HG02623 (cell line): ENCODE measurements around the gene REP15.
"Not testable (repeated sequence)": the region's sequence is repeated elsewhere in the genome, so short reads cannot be mapped to it uniquely, and the experiment has no call there.

Experiments used
- ATAC-seq: cut with Tn5 transposase; IDR thresholded peaks from one replicate; pipeline ENCODE4 v1.9.1; 2021; ENCODE audit warnings: moderate library complexity; ENCODE audit not compliant: unreplicated experiment

REP15 gene, protein sequence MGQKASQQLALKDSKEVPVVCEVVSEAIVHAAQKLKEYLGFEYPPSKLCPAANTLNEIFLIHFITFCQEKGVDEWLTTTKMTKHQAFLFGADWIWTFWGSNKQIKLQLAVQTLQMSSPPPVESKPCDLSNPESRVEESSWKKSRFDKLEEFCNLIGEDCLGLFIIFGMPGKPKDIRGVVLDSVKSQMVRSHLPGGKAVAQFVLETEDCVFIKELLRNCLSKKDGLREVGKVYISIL

DNA sequence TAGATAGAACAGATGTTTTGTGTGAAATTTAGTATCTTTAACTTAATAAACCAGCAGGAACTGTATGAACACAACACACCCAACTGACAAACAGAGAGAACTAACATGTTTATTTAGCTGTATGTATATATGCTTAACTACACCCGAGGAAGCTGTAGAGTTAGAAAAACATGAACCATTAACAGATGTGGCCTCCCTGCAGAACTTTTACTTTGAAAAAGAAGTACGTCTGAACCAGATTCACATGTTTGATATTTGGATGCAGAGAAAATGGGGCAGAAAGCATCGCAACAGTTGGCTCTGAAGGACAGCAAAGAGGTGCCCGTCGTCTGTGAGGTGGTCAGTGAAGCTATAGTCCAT, at the start of gene REP15:
TSS of gene REP15 (plus strand) at position 155 of the 360 bp plus-strand sequence. CDS start at position 271, 116 bp downstream.
- no peak for ATAC-seq

DNA sequence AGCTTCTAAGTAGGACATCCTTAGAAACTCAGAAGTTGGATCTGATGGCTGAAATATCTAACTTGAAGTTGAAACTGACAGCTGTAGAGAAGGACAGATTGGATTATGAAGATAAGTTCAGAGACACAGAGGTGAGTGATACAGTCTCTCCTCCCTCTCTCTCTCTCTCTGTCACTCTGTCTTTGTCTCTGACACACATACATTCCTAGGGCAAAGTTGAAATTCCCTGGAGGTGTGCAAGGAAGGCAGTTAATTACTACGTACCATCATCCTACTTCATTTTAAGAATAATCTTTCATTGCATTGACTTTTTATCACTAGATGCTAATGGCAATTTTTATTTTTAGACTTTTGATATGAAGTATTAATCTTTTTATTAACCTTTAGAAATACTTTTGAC, 46.2 kb upstream of the REP15 start:
- ATAC-seq, result no peak

DNA sequence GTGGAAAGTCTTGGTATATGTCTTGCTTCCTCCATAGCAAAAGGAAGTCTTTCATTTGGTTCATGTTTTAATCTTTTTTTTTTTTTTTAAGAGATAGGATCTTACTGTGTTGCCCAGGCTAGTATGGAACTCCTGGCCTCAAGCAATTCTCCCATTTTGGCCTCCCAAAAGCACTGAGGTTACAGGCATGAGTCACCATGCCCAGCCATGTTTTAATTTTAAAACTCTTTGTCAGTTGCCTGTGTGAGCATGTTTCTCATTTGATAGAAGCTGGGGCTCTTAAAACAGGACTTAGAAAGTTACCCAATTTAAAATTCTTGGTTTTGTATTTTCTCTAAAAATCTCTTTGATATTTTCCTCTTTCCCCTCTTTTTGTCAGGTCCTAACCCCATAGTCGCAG, 45.0 kb upstream of the REP15 start:
- no peak for ATAC-seq

DNA sequence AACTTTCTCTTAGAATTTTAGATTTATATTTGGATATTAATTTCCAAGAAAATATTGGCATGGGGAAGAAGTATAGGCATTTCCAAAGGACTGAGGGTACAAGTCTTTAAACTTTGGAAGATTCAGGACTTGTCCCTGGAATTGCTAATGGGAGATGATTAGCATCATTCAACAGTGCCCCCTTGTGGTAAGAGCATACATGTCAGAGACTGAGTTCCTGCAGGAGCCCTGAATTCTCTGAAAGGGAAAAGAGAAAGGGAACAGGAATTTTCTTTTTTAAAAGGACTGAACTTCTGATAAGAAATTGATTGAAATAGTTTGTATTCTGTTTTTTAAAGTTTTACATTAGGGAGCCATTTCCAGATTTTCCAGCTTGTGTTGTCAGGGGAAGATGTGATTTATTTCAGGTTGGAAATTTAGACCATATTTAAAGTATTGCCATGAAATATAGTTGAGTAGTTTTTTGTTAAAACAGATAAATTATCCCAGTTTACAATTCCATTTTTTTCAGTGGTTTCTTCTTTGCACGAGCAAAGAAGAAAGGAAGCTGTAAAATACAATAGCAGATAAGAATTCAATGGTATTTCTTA, 44.0 kb upstream of the REP15 start:
- no peak for ATAC-seq

DNA sequence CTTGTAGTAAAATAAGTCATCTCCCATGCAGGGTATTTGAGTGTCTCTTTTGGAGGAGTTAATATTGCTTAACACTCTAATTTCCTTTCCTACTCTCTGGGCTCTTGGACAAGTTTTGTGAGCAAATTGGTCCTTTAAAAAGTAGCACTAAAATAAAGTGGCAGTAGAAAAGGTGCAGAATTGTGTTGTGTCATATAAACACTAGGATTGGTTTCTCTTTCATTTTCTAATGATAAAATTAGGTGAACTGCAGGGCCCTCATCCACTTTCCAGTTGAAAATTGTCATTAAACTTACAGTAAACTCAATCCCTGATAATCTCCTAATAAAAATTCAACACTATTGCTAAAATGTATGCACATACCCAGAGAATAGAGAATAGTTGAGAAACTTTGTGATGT, 42.6 kb upstream of the REP15 start:
- no peak for ATAC-seq

DNA sequence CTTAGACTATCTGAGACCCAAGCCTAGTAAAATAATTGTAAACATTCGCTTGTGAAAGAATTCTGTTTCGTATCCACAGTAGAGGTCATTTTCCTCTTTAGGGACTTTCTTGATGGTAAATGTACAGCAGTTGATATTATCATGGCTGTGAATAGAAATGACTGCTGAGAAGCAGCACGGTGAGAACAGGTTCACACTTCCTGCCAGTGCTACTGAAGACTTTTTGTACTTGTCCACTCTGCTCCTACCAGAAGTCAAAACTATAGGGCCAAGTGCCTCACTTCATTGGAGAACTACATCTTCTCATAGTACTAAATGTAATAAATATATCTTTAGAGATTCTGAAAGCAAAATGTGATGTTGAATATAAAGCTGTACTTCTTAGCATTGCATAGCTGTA, 40.8 kb upstream of the REP15 start:
- not testable (repeated sequence) for ATAC-seq

DNA sequence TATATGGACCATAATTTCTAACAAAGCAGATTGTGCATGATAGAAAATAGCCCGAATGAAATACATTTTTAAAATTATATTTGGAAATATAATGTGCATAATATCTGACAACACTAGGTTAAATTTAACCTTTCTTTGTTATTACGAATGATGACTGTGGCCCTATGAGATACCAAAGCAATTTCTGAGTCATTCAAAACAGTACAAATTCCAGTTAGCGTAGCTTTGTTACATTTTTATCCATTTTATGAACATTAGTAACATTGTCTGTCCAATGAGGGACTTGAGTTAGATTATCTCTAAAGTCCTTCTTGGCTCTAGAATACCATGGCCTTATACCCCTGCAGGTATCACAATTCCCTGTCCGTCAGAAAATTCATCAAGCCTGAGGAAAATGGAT, 39.0 kb upstream of the REP15 start:
- ATAC-seq, result no peak

DNA sequence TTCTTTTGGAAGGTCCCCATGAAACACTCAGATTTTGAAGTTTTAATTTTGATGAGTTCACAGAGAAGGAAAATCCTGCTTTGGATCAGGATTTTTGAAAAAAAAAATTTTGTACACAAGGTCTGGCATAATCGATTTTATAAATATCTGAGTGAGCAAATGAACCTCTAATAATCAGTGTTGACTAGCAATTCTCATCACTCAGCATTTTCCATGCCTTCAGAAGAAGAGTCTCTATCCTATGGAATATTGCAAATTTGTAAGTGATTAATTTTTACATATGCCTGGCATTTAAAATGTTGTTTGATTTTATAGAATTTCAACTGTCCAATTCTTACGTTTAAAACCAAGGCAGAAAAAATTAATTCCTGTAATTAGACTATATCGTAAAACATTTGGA, 30.5 kb upstream of the REP15 start:
- no peak for ATAC-seq

DNA sequence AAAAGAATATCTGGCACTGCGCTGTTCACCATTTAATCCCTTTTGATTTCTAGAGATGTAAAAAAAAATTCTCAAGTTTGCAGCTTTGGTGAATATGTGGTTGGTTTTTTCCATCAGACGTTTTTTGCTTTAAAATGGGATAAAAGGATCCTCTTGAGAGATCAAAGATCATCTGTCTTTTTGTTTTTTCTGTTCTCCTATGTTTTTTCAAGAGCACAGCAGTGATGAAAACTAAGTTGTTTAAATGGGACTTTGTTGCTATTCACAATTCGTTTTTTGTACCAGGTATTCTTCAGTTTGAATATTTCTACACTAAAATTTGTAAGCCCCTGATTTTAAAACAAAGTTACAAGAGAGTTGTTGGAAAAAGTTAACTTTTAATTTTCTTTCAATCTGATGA, 29.7 kb upstream of the REP15 start:
- no peak for ATAC-seq

DNA sequence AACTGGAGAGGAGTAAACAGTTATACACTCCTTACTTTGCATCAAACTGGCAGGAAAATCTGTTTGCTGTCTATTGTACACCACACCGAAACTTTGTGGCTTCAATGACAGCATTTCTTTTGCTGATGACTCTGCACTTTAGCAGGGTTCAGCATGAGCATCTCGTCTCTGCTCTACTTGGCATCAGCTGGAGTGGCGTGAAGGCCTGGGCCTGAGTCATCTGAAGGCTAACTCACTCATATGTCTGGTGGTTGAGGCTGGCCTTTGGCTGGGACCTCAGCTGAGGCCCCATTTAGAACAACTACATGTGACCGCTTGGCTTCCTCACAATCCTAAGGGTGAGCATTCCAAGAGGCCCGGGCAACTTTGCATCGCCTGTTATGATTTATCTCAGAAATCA, 28.7 kb upstream of the REP15 start:
- ATAC-seq, result no peak

DNA sequence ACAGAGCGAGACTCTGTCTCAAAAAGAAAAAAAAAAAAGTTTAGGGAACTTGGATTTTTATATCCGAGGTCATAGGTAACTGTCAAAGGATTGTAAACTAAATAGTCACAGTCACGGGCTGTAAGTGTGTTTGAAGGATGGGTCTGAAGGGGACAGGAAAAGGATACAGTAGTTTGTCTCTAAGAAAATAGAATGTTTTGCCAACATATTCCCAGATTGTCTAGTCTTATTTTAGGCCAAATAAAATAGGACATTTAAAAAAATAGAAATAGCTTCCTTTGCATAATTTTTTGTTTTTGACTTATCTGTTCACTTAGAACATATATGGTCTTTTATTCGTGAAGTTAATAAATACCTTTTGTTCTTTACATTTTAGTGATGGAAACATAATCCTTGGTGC, 24.2 kb upstream of the REP15 start:
- no peak for ATAC-seq

DNA sequence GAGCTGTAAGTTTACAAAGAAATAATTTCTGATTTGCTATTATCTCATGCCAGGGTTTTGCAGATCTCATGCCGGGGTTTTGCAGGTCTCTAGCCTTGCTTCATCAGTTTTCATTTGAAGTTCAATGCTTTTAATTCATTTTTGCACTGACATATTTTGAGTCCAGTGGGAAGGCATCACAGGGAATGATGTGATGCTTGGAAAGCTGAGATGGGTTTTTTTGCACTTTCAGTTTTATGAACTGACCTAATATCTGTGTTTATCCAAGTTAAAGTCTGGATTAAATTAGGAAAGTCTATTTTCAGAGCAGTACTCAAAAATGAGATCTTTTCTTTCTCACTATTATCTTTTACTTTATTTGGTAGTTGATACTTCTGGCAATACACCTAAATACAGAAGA, 23.6 kb upstream of the REP15 start:
- no peak for ATAC-seq

DNA sequence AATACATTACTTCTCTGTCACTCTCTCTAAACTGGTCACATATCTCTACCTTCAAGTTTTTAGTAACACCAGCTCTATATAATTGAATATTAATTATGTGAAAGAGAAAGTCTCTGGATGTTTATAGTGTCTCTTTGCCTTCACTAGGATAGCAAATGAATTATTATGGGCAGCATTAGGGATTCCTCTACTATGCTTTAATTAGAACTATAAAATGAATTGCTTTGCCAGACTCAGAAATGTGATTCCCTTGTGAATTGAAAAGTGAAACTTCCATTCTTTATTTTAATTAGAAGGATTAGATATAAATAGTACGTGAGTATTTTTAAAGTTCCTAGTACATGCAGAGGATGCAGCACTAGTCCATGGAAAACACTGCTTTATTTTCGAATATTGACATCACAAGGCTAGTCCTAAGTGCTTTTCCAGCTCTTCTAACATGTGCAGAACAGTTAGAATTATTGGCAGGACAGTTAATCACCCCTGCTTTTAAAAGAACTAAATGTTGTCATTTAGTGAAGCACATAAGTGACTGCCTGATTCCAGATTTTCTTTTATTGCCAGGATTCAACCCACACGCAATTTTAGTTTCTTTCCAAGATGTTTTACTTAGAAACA, 23.0 kb upstream of the REP15 start:
- ATAC-seq, result no peak

DNA sequence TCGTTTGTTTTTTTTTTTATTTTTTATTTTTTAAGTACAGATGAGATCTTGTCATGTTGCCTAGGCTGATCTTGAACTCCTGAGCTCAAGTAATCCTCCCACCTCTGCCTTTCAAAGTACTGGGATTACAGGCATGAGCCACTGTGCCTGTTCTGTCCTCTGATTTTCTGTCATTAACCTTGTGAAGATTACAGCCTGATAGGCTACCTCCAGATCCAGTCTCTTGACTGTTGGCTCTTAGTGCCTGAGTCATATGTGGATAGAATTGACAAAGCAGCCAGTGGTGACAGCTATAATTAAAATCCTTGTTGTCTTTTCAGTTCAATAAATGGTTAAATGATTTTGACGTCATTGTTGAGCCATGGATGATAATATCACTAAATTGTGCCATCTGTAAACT, 21.3 kb upstream of the REP15 start:
- no peak for ATAC-seq

DNA sequence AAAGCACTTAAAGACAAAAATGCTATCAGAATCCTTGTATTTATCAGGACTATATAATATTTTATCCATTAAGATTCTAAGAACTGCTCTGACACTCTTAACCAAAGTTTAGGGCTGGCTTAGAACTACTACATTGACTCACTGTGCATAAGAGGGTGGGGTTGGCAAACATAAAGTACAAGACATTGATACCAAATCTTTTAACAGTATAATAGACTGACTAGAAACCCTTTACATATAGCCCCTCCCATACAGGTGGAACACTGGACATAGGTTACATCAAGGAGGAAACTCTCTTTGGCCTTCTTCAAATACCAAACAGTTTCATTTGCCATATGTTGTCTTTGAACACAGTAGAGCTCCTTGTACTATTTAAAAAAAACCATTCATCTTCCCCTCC, 15.6 kb upstream of the REP15 start:
- ATAC-seq, result no peak

DNA sequence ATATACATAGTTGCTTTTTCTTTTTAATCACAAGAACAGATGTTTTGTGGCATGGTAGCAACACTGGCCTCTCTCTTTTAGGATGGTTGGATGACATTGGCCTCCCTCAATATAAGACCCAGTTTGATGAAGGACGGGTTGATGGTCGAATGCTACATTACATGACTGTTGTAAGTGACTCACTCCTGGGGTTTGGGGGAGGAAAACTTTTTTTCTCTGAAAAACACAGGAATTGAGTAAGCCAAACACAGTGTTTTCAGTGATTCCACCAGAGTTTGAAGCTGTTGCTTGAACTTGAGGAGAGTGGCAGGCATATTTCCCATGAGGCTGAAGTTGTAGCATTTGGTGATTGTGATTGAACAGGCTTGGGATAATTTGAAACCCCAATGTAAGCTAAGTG, 13.7 kb upstream of the REP15 start:
- ATAC-seq, result no peak

DNA sequence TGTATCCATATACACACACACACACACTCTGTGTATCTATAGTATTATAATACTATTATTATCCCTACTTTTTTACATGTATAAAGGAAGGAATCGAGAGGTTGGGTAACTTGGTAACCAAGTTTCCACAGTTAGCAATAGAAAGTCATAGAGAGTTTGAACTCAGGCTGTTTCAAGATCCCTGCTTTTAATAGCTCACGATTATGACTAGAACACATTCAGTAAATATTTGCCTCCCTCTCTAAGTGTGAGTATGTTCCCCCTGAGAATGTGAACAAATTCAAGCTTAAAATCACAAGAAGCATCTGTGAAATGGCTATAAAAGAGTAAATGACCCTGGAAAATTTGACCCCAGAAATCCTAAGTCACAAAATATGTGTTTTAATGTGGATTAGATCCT, 11.0 kb upstream of the REP15 start:
- no peak for ATAC-seq

DNA sequence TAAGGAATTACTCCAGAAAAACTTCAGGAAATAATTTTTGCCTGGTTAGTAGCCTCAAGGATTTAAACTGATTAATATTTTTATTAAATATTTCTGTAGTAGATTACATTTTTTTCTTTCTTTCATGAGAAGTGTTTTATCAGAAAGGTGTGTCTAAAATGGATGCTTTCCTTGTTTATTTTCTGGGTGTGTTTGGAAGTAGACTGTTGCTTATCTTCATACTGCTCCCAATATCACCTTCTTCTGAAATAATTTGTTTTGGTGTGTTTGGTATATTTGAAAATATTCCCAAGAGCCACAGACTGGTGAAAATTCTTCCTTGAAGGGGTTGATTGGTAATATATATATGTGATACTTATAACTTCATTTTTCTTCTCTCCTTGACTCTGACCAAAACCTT, 10.1 kb upstream of the REP15 start:
- ATAC-seq, result no peak

DNA sequence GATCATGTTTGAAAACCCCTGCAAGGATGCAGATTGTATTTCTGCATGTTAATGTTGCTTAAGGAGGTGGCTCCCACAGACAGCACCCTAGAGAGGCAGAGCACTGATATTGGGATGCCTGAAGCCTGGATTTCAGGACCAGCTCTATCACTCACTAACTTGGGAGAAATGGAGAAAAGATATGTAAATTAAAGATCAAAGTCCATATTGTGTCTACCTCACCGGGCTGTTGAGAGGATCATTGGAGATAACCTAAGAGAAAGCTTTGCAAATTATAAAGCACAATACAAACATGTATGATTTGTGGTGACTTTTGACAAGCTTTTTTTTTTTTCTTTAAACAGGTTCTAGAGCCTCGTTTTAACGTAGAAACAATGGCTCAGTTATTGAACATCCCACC, 7.6 kb upstream of the REP15 start:
- no peak for ATAC-seq

DNA sequence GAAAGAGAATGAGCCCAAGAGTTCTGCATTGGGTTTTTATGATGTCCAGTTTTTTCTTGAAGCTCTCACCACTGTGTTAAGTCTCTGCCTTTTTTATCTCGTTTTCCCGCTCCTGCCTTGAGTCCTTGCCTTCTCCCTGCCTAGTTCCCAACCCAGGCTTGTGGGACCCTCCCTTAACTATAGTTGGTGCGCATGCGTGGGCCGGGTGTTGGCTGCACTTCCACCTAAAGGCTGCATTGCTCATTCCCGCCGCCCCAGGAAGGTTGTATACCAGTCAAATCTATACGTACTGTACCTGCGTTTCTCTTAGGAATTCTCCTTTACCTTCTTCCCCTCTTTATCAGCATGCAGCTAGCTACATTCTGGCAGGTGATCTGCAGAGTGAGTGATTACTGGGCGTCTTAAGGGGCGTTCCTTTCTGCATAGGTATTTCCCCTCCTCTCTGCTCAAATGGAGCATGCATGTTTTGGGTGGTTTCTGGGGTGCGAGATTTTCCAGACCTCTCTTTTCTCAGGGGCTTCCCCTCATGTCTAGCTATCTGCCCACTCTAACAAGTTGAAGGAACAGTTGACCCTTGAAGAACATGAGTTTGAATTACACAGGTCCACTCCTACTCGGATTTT, 6.6 kb upstream of the REP15 start:
- no peak for ATAC-seq

DNA sequence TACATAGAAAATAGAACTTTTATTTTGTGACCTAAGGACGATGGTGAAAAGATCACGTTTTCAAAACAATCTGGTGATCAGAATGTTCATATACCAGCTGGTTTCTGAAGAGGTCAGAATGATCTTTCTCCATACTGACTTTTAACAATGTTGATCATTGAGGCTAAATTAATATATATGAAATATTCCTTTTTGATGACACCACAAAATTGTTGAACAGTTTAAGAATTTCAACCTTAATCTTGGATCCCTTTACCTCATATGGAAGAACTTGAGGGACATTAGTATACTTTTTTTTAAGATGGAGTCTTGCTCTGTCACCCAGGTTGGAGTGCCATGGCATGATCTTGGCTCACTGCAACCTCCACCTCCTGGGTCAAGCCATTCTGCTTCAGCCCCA, 2.8 kb upstream of the REP15 start:
- no peak for ATAC-seq

DNA sequence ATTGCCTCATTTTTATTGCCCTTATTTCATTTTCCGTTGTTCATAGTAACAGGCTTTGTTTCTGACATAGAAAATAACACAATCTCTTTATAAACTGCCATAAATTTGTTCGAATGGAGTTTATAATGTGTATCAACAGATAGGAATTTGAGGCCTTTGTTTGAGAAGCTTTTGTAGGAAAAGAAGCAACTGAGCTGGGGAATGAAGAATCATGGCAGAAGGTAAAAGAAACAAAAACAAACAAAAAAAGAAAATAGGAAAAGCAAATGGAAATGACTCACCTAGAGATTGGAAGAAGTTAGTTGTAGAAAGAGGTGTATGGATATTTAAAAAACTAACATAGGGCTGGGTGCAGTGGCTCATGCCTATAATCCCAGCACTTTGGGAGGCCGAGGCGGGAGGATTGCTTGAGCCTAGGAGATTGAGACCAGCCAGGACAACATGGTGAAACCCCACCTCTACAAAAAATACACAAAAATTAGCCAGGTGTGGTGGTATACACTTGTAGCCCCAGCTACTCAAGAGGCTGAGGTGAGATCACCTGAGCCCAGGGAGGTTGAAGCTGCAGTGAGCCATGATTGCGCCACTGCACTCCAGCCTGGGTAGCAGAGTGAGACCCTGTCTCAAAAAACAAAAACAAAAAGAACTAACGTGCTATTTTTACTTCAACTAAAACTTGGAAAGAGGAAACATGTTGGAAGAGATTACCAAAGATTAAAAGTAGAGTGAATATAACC, 523 bp upstream of the REP15 start:
- ATAC-seq, result no peak
